GM10266 (cell line): ENCODE measurements around the gene PDHB.

Experiments
- DNase-seq: peaks from one replicate; pipeline ENCODE4 v3.0.0; 2012; ENCODE audit errors: extremely low spot score
- CTCF ChIP-seq: IDR thresholded peaks from 2 replicates; pipeline ENCODE4 v1.5.1; 2012; ENCODE audit warnings: mild to moderate bottlenecking, low read depth; ENCODE audit not compliant: control insufficient read depth, insufficient read depth; ENCODE audit errors: missing control alignments

The PDHB gene

GRCh38 chr3:58434511-58434910 lies 879 bp upstream of the PDHB start:
- DNase-seq, result no peak
- no peak for TF ChIP-seq CTCF

- DNase-seq, result no peak
- no peak for TF ChIP-seq CTCF
These were observed 504 bp upstream of the PDHB start for GRCh38 chr3:58434168-58434504.

DNA sequence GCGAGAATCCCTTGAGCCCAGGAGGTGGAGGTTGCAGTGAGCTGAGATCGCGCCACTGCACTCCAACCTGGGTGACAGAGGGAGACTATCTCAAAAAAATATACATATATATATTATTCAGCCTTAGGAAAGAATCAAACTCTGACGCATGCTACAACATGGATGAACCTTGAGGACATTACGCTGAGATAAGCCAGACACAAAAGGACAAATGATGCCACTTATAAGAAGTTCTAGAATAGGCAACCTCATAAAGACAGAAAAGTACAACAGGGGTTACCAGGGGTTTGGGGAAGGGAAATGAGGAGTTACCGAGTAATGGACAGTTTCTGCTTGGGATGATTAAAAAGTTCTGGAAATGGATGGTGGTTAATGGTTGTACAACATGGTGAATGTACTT lies 727 bp downstream of the PDHB start:
- DNase-seq, result no peak
- no peak for TF ChIP-seq CTCF

DNA sequence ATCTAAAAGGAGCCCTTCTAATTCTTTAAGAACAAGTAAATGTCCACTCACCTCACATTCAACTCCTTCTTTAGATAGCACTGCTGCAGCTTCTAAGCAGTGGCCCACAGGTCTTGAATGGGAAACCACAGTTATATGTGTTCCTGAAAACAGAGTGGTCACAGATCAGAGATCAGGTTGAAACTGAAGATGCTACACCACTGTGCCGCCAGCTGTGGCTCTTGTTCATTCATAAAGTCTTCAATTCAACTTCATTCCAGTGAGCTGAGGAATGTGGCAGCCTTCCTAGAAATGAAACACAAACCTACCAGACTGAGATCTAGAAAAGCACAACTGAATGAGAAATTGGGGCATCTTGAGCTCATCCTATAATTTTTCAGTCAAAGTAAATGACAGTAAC lies 4.0 kb downstream of the PDHB start:
- no peak for TF ChIP-seq CTCF
- DNase-seq, result peak; percentile 59

DNA sequence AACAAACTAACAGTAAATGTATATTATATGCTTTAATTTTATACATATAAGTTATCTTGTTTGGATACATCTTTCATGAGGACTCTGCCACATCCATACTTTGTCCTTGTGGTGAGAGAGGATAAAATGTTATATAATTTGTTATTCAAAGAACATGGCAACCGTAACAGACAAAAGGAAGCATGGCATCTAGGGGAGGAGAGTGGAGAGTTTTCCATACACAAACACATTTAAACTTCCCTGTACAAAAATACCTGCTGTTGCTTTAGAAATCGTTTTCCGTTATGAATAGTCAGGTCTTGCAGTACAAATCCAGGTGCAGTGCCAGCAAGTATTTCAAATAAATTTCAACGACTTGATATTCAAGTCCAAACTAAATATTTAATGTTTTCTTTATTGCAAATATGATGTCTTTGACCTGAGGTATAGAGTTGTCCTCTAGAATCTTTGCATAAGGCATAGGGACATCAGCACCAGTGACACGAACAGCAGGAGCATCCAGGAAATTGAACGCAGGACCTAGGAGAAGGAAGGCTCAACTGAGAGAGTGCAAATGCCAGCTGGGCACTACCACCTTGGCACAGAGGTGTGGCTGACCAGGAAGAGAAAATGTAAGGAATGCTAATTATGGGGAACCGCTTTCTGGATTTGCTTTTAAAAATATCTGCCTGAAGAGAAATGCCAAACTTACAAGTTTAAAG lies 5.8 kb downstream of the PDHB start:
- no peak for TF ChIP-seq CTCF
- DNase-seq, result no peak

GRCh38 chr3:58425782-58426181 lies 7.8 kb downstream of the PDHB start:
- no peak for DNase-seq
- TF ChIP-seq CTCF, result no peak

GRCh38 chr3:58424613-58425012 lies 9.0 kb downstream of the PDHB start:
- DNase-seq, result no peak
- TF ChIP-seq CTCF, result no peak
